Limb (tissue), 2 donors: Measurements from ENCODE around the gene CNN2.

Experiments used
- DNase-seq, 2 donors: peaks; one replicate each; pipeline ENCODE4 v3.0.0-alpha.2; 2016; ENCODE audit errors: extremely low spot score in 2 of 2

The CNN2 gene

GRCh38 chr19:995051-995827 is 31.2 kb upstream of the CNN2 start:
- no peak for DNase-seq

DNA sequence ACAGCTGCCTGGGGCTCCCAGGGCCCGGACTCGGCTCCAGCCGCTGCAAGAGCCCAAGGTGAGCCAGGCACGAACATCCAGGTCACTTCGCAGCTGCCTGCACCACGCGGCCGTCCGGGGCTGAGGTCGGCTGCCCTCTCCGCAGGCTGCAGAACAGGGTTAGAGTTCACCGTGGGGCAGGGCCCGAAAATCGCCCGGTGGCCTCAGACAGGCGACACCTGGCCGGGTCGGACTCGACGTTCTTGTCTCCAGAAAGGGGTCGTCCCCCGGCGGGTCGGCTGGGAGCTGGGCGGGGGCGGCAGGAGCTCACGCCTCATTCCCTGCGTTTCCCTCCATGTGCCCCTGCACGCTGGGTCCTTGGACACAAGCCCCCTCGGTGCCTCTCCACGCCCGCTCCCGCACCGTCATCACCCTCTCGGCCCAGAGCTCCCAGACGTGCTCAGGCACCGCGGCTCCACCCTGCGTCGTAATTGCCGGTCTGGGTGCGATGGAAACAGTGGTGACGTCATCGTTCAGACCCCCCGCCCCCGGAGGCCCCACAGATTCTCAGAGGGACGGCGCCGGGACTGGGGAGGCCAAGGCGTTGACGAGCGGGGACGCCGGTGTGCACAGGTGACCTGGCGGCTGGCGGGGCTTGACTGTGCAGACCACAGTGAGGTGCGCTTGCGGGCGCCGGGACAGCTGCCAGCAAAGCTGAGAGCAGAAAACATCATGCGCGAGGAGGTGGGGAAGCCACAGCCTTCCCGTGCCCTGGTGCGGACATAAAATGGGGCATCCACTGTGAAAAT is 30.2 kb upstream of the CNN2 start:
- peak in 1 of 2 donors; percentile 77 for DNase-seq

GRCh38 chr19:998064-998463 is 28.3 kb upstream of the CNN2 start:
- DNase-seq, result no peak

DNA sequence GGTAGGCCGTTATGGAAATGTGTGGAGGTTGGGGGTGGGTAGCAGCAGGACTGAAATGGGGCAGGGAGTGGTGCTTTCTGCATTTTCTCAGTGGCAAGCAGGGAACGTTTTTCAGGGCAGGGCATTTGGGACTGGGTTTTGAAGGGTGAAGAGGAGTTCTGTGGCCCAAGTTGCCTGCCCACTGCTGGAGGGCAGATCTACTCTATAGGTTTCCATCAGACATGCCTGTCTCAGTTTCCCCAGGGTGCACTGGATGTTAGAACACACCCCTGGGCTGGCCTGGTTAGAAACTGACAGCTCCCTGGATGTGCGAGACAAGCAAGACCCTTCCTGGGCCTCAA is 27.1 kb upstream of the CNN2 start:
- DNase-seq, result no peak

DNA sequence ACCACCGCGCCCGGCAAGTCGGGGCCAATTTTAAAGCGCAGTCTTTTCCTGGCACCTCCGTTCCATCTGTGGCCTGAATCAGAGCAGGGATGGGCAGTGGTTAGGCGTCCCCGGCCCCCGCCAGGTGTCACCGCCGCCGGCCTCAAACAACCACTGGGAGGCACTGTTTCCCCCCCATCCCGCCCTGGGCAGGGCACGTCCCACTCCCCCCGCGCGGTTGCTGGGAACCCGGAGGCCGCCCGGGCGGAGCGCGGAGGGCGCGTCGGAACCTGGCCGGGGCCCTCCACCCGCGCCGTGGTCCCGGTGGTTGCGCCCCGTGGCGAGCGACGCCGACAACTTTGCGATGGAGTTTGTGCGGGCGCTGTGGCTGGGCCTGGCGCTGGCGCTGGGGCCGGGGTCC is 26.3 kb upstream of the CNN2 start, which contains the start of gene GRIN3B:
Gene GRIN3B (plus strand): TSS at position 325 of the 400 bp plus-strand sequence. CDS start 19 bp downstream, at position 344.
- peak in 1 of 2 donors; percentile 79 for DNase-seq

GRCh38 chr19:1000591-1001537 is 25.5 kb upstream of the CNN2 start:
- no peak for DNase-seq

DNA sequence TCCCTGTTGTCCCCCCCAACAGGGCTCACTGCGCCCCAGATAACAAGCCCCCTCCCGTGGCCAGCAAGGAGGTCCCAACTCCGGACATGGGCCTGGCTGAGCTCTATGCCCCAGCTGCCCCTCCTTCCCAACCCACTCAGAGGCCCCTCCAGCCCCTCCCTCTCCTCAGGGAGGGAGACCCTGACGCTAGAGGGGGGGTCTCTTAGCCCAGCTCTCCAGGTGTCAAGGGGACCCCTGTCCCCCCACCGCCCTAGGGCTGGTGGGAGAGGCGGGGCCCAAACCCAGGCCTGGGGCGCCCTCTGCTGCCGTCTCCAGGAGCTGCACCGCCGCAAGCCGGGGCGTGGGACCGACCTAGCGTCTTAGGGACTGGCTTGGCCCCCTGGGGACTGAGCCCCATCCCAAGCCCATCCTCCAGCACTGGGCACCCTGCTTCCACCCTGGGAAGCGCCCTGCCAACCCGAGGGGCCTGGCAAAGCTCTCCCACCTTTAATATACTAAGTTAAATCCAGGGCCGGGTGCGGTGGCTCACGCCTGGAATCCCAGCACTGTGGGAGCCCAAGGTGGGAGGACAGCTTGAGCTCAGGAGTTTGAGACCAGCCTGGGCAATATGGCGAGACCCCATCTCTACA is 24.8 kb upstream of the CNN2 start:
- DNase-seq, result peak in 1 of 2 donors; percentile 80

GRCh38 chr19:1002600-1002999 is 23.8 kb upstream of the CNN2 start:
- no peak for DNase-seq

DNA sequence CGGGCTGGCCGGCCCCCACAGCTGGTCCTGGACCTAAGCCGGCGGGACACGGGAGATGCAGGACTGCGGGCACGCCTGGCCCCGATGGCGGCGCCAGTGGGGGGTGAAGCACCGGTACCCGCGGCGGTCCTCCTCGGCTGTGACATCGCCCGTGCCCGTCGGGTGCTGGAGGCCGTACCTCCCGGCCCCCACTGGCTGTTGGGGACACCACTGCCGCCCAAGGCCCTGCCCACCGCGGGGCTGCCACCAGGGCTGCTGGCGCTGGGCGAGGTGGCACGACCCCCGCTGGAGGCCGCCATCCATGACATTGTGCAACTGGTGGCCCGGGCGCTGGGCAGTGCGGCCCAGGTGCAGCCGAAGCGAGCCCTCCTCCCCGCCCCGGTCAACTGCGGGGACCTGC is 23.1 kb upstream of the CNN2 start:
- DNase-seq, result no peak

GRCh38 chr19:1004204-1004802 is 22.1 kb upstream of the CNN2 start:
- DNase-seq, result no peak

GRCh38 chr19:1004803-1005664 is 21.4 kb upstream of the CNN2 start:
- DNase-seq, result no peak

GRCh38 chr19:1006711-1007398 is 19.6 kb upstream of the CNN2 start:
- DNase-seq, result no peak

DNA sequence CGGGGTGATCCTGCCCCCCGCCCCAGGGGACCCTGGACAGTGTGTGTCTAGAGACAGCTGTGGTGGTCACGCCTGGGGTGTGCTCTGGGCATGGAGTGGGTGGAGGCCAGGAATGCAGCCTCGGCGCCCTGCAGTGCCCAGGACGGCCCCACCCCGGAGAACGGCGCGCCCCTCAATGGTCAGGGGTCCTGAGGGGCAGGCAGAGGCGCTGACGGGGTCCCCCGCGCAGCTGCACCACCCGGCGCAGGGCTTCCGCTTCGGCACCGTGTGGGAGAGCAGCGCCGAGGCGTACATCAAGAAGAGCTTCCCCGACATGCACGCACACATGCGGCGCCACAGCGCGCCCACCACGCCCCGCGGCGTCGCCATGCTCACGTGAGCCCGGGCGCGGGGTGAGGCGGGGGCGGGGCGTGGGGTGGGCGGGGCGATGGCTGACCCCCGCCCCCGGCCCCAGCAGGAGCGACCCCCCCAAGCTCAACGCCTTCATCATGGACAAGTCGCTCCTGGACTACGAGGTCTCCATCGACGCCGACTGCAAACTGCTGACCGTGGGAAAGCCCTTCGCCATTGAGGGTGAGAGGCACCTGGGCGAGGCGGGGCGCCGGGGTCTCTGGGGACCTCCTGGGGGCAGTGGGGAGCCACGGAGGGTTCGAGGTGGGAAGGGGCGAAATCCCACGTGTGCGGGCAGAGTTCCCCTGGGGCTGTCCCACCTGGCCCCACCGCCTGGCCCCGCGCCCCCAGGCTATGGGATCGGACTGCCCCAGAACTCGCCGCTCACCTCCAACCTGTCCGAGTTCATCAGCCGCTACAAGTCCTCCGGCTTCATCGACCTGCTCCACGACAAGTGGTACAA is 18.8 kb upstream of the CNN2 start:
- DNase-seq, result no peak

- DNase-seq, result no peak
Observed at GRCh38 chr19:1008268-1009040, 18.0 kb upstream of the CNN2 start.

DNA sequence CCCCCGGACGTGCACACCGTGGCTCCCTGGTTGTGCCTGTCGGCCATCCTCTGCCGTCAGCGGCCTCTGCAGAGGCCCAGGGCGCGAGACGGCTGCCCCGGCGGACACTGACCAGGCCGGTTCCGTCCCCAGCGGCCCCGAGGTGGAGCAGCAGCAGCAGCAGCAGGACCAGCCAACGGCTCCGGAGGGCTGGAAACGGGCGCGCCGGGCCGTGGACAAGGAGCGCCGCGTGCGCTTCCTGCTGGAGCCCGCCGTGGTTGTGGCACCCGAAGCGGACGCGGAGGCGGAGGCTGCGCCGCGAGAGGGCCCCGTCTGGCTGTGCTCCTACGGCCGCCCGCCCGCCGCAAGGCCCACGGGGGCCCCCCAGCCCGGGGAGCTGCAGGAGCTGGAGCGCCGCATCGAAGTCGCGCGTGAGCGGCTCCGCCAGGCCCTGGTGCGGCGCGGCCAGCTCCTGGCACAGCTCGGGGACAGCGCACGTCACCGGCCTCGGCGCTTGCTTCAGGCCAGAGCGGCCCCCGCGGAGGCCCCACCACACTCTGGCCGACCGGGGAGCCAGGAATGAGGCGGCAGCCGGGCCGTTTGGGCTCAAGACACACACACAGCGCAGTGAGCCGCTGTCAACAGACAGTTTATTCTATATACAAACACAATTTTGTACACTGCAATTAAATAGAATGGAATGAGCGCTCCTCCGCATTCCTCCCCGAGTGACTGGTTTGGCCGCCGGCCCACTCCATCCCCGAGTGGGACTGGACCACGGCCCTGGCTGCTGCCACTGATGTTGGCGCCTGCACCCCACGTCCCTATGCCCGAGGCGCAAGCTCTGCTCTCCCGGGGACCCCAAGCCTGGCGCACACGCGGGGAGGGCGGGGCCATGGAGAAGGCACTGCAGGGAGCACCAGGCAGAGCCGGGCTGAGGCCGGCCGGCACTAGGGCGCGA is 17.1 kb upstream of the CNN2 start:
- DNase-seq, result no peak

DNA sequence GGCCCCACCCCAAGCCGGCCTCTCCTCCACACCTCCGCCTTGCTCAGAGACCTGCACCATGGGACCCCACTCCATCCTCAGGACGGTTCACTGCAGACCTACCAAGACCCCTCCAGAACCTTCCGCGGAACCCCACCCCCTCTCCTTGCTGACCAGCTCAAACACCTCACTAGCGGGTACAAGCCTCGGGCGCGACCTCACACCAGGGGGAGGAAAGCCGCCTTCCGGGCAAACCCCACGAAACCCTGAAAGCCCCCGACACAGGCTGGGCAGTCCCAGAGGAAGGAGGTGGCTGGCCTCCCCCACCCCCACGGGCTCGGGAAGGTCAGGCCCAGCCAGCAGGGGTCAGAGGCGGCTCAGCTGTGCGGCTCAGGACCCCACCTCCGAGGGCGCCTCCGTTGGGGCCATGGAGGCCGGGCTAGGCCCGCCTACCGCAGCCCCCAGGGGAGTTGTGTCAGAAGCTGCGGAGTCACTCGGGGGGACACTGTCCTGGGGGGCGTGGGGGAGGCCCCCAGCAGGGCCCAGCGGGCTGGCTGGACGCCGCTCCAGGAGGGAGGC is 16.3 kb upstream of the CNN2 start:
- DNase-seq, result no peak
